ENCODE data around the gene LKAAEAR1.
A peak's percentile ranks its signal among the peaks of the same experiment; 100 is the strongest.

- TF ChIP-seq CTCF (IDR thresholded peaks at IDR 0.05) (no peak), POLR2AphosphoS5 (IDR thresholded peaks at IDR 0.05) (peak in 2 of 3 donors; percentile 34 to 43), POLR2A (IDR thresholded peaks at IDR 0.05) (no peak), EP300 (IDR thresholded peaks at IDR 0.05) (no peak)
Measured at GRCh38 chr20:64058536-64058935, 25.7 kb downstream of the LKAAEAR1 start.
